ENCODE results near the gene PXYLP1. TPM values are rescaled to one million over a fixed set of nuclear protein-coding genes. Genes with fewer than 3 reads are reported as not detected.

PXYLP1 gene
- total RNA-seq, 1 donor from 2014 or later = 21.2 TPM

DNA sequence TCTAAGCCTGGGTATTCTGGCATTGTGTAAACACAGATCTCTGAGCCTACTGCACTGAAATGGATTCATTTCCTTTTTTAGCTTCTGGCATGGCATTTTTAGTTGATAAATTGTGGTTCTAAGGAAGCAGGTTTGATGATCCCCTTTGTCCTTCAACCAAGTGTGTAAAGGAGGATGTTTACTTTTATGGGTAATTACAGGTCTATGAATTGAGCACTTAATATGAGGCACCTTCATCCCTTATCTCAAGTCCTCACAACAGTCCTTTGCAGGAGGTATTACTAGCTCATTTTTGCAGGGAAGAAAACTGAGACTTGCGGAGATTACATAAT is 105.9 kb downstream of the PXYLP1 start:
- Mint-ChIP-seq H3K9me3 (ENCODE audit: unreplicated experiment) (peaks cover 3% of the 10 kb centered on the region), H3K27ac (ENCODE audit: unreplicated experiment) (no peak overlapping the region), H3K4me3 (ENCODE audit: unreplicated experiment) (no peak overlapping the region)

DNA sequence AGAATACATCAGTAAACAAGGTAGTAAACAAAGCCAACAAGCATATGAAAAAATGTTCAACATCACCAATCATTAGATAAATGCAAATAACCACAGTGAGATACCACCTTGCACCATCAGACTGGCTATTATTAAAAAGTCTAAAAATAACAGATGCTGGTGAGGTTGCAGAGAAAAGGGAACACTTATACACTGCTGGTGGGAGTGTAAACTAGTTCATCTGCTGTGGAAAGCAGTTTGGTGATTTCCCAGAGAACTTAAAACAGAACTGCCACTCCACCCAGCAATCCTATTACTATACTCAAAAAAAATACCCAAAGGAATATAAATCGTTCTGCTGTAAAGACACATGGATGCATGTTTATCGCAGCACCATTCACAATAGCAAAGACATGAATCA is 106.4 kb downstream of the PXYLP1 start:
- no peak for DNase-seq (ENCODE audit: extremely low spot score, unreplicated experiment)
- no peaks in the 10 kb centered on the region for H3K27me3 Mint-ChIP-seq (ENCODE audit: unreplicated experiment)
- H3K9me3 Mint-ChIP-seq (ENCODE audit: unreplicated experiment) = peaks cover 3% of the 10 kb centered on the region
- no peaks in the 10 kb centered on the region for H3K36me3 Mint-ChIP-seq (ENCODE audit: unreplicated experiment)
- H3K27ac Mint-ChIP-seq (ENCODE audit: unreplicated experiment) = no peak overlapping the region
- H3K4me1 Mint-ChIP-seq (ENCODE audit: unreplicated experiment) = peaks cover 11% of the 10 kb centered on the region
- TF ChIP-seq CTCF (IDR thresholded peaks at IDR 0.05) = no peak
- H3K4me3 Mint-ChIP-seq (ENCODE audit: unreplicated experiment) = no peak overlapping the region

More for the DNA sequence above, 105.9 kb downstream of the PXYLP1 start:
- Mint-ChIP-seq H3K36me3 (ENCODE audit: unreplicated experiment) (no peaks in the 10 kb centered on the region), H3K4me1 (ENCODE audit: unreplicated experiment) (peaks cover 16% of the 10 kb centered on the region), H3K27me3 (ENCODE audit: unreplicated experiment) (no peaks in the 10 kb centered on the region)
- no peak for DNase-seq (ENCODE audit: extremely low spot score, unreplicated experiment)
- TF ChIP-seq CTCF (IDR thresholded peaks at IDR 0.05) = no peak

GRCh38 chr3:141338881-141339280 is 107.3 kb downstream of the PXYLP1 start:
- Mint-ChIP-seq H3K9me3 (ENCODE audit: unreplicated experiment) (peaks cover 3% of the 10 kb centered on the region), H3K36me3 (ENCODE audit: unreplicated experiment) (no peaks in the 10 kb centered on the region), H3K4me3 (ENCODE audit: unreplicated experiment) (no peak overlapping the region), H3K4me1 (ENCODE audit: unreplicated experiment) (peaks cover 5% of the 10 kb centered on the region), H3K27me3 (ENCODE audit: unreplicated experiment) (no peaks in the 10 kb centered on the region), H3K27ac (ENCODE audit: unreplicated experiment) (no peak overlapping the region)
- no peak for DNase-seq (ENCODE audit: extremely low spot score, unreplicated experiment)
- TF ChIP-seq CTCF (IDR thresholded peaks at IDR 0.05) = no peak

DNA sequence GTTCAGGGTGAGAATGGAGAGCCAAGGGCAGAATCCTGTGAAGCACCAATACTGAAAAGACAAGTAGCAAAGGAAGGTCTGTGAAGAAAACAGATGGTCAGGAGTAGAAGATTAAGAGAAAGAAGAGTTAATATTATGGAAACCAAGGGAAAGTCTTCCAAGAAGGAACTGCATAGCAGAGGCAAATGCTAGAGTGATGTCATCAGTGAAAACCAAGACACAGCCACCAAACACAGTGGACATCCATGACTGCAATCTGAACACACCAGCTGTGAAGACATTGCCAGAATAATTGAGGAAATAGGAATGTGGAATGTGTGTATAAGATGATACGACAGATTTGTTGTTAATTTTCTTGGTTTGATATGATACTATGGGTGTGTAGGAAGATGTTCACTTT is 109.9 kb downstream of the PXYLP1 start:
- Mint-ChIP-seq H3K27me3 (ENCODE audit: unreplicated experiment) (no peaks in the 10 kb centered on the region), H3K9me3 (ENCODE audit: unreplicated experiment) (peaks cover 3% of the 10 kb centered on the region), H3K4me3 (ENCODE audit: unreplicated experiment) (no peak overlapping the region), H3K36me3 (ENCODE audit: unreplicated experiment) (no peaks in the 10 kb centered on the region), H3K4me1 (ENCODE audit: unreplicated experiment) (peaks cover 7% of the 10 kb centered on the region), H3K27ac (ENCODE audit: unreplicated experiment) (no peak overlapping the region)
- TF ChIP-seq CTCF (IDR thresholded peaks at IDR 0.05) = no peak
- DNase-seq (ENCODE audit: extremely low spot score, unreplicated experiment) = no peak

GRCh38 chr3:141342386-141342785 is 110.8 kb downstream of the PXYLP1 start:
- Mint-ChIP-seq H3K27ac (ENCODE audit: unreplicated experiment) (no peak overlapping the region), H3K4me3 (ENCODE audit: unreplicated experiment) (no peak overlapping the region), H3K9me3 (ENCODE audit: unreplicated experiment) (peaks cover 3% of the 10 kb centered on the region), H3K36me3 (ENCODE audit: unreplicated experiment) (no peaks in the 10 kb centered on the region), H3K4me1 (ENCODE audit: unreplicated experiment) (peaks cover 5% of the 10 kb centered on the region), H3K27me3 (ENCODE audit: unreplicated experiment) (no peaks in the 10 kb centered on the region)
- no peak for DNase-seq (ENCODE audit: extremely low spot score, unreplicated experiment)
- no peak for TF ChIP-seq CTCF (IDR thresholded peaks at IDR 0.05)

All from osteocyte (in vitro differentiated cells).